ENCODE data around the gene EFL1. TPM values are rescaled to one million over a fixed set of nuclear protein-coding genes. Genes with fewer than 3 reads are reported as not detected.

Gene EFL1
- total and polyA plus RNA-seq, 9 of the 15 experiments (the other 6 are each of a cell fraction or from before 2014, with no cell fraction given): 4.8 to 32.5 (median 16.9) TPM

DNA sequence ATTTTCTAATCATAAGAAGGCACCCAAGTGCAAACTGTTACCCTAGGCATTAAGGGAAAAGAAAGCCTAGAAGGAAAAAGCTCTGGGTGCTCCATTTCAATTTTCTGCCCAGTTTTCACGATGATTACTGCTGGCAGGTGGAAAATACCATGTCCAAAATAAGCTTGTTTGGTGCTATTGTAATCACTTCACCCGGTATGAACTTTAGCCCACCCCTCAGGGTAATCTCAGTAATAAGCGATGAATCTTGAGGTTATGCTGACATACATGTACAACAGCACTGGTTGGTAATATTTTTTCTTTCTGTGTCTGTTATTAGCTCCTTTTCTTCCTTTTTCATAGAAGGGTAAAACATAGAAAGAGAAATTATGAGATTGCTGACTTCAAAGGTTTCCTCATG, 128.1 kb downstream of the EFL1 start:
- in situ Hi-C loops (cut with MboI): no loop called here
- BruUV-seq (replicated peaks): no TSS peak
- no peak overlapping the region for H3K4me2 ChIP-seq (ENCODE audit: insufficient read depth, low read length)
- ChIA-PET POLR2A (interaction anchor here (0.7 to 1.4 kb wide), 2 partner anchors 13 to 730 kb away, joined by 3 to 4 read pairs; no protein-coding TSS in a partner anchor), CTCF (ENCODE audit: low intra/inter-chr PET ratio) (no interaction called here)
- H4K20me1 ChIP-seq (replicated peaks; ENCODE audit: control insufficient read depth, insufficient read depth, low read length): no peaks in the 10 kb centered on the region
- intact Hi-C loops (cut with micrococcal nuclease): no loop called here
- no peak overlapping the region for H3K27ac ChIP-seq (ENCODE audit: extremely low read depth, low read depth, low read length)
- H3K9me3 ChIP-seq (replicated peaks; ENCODE audit: control insufficient read depth, insufficient read depth, low read depth, low read length): no peaks in the 10 kb centered on the region
- H3K9ac ChIP-seq (ENCODE audit: insufficient read depth in 1 of 2, low read depth in 2 of 2, low read length in 2 of 2): no peak overlapping the region
- no peak for DNase-seq (ENCODE audit: extremely low read depth in 1 of 4, low spot score in 3 of 4)
- no peaks in the 10 kb centered on the region for H3K27me3 ChIP-seq (ENCODE audit: control insufficient read depth in 2 of 2, insufficient read depth in 2 of 2, low read length in 2 of 2)
- 82% methylated on average over 3 of the region's 3 CpGs for WGBS (ENCODE audit: insufficient coverage, low coverage, missing lambda C conversion rate)
- no peak for FAIRE-seq
- H3K79me2 ChIP-seq (ENCODE audit: control insufficient read depth, insufficient read depth, low read length): no peaks in the 10 kb centered on the region
- peaks cover 47% of the 10 kb centered on the region; the same call in 2 of the 3 replicates for H3K36me3 ChIP-seq (ENCODE audit: control insufficient read depth, insufficient read depth, low read length)
- no peaks in the 10 kb centered on the region for H3K4me1 ChIP-seq (replicated peaks in 1 of 2; ENCODE audit: control insufficient read depth in 2 of 2, insufficient read depth in 2 of 2, low read length in 2 of 2)
- H3K4me3 ChIP-seq: no peak overlapping the region
- no peak overlapping the region for H2AFZ ChIP-seq (ENCODE audit: low read depth, low read length)
- ATAC-seq: no peak
- no peaks in the 10 kb centered on the region for H3K9me1 ChIP-seq (ENCODE audit: control insufficient read depth, insufficient read depth, low read length)
- no peak for TF ChIP-seq KDM4B (IDR thresholded peaks at IDR 0.05; ENCODE audit: borderline replicate concordance in 2 of 2, low read depth in 1 of 2)
- no peak for TF ChIP-seq ETS2 (tag; IDR thresholded peaks at IDR 0.05; ENCODE audit: borderline replicate concordance, poor library complexity, severe bottlenecking)
- TF ChIP-seq, protein P1, sequence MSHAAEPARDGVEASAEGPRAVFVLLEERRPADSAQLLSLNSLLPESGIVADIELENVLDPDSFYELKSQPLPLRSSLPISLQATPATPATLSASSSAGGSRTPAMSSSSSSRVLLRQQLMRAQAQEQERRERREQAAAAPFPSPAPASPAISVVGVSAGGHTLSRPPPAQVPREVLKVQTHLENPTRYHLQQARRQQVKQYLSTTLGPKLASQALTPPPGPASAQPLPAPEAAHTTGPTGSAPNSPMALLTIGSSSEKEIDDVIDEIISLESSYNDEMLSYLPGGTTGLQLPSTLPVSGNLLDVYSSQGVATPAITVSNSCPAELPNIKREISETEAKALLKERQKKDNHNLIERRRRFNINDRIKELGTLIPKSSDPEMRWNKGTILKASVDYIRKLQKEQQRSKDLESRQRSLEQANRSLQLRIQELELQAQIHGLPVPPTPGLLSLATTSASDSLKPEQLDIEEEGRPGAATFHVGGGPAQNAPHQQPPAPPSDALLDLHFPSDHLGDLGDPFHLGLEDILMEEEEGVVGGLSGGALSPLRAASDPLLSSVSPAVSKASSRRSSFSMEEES (CRISPR knock-in tag; IDR thresholded peaks at IDR 0.05): no peak
- no peak for TF ChIP-seq SRSF7 (optimal IDR thresholded peaks at IDR 0.05; ENCODE audit: low read depth, low read length)
- no peak for TF ChIP-seq BHLHE40 (IDR thresholded peaks at IDR 0.05; ENCODE audit: low read length)
- TF ChIP-seq GTF2A2 (tag; IDR thresholded peaks at IDR 0.05): no peak
- no peak for TF ChIP-seq TEAD1 (CRISPR knock-in tag; IDR thresholded peaks at IDR 0.05)
- no peak for TF ChIP-seq FOSL1 (tag; conservative IDR thresholded peaks at IDR 0.05)
- TF ChIP-seq RFX7 (CRISPR knock-in tag; IDR thresholded peaks at IDR 0.05): no peak
- no peak for TF ChIP-seq ZNF282 (CRISPR knock-in tag; IDR thresholded peaks at IDR 0.05)
- TF ChIP-seq JUNB (CRISPR knock-in tag; conservative IDR thresholded peaks at IDR 0.05): no peak
- TF ChIP-seq CBX8 (IDR thresholded peaks at IDR 0.05; ENCODE audit: borderline replicate concordance, extremely low read depth, low read depth, low read length, poor library complexity, severe bottlenecking): no peak
- TF ChIP-seq, protein P2, sequence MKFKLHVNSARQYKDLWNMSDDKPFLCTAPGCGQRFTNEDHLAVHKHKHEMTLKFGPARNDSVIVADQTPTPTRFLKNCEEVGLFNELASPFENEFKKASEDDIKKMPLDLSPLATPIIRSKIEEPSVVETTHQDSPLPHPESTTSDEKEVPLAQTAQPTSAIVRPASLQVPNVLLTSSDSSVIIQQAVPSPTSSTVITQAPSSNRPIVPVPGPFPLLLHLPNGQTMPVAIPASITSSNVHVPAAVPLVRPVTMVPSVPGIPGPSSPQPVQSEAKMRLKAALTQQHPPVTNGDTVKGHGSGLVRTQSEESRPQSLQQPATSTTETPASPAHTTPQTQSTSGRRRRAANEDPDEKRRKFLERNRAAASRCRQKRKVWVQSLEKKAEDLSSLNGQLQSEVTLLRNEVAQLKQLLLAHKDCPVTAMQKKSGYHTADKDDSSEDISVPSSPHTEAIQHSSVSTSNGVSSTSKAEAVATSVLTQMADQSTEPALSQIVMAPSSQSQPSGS (CRISPR knock-in tag; IDR thresholded peaks at IDR 0.05): no peak
- TF ChIP-seq GTF2E2 (tag; IDR thresholded peaks at IDR 0.05): no peak
- TF ChIP-seq SUPT5H (IDR thresholded peaks at IDR 0.05): no peak
- TF ChIP-seq, protein P3, sequence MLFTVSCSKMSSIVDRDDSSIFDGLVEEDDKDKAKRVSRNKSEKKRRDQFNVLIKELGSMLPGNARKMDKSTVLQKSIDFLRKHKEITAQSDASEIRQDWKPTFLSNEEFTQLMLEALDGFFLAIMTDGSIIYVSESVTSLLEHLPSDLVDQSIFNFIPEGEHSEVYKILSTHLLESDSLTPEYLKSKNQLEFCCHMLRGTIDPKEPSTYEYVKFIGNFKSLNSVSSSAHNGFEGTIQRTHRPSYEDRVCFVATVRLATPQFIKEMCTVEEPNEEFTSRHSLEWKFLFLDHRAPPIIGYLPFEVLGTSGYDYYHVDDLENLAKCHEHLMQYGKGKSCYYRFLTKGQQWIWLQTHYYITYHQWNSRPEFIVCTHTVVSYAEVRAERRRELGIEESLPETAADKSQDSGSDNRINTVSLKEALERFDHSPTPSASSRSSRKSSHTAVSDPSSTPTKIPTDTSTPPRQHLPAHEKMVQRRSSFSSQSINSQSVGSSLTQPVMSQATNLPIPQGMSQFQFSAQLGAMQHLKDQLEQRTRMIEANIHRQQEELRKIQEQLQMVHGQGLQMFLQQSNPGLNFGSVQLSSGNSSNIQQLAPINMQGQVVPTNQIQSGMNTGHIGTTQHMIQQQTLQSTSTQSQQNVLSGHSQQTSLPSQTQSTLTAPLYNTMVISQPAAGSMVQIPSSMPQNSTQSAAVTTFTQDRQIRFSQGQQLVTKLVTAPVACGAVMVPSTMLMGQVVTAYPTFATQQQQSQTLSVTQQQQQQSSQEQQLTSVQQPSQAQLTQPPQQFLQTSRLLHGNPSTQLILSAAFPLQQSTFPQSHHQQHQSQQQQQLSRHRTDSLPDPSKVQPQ (CRISPR knock-in tag; IDR thresholded peaks at IDR 0.05; ENCODE audit: borderline replicate concordance): no peak

Data from K562 (cell line).